HUDEP-2 (cell line): ENCODE data around the gene KANK3.

ENCODE experiments used
- DNase-seq, 76 experiments: peaks; one replicate each; lab custom pipeline; 2025; ENCODE audit not compliant: unreplicated experiment in 76 of 76; lab: John Stamatoyannopoulos, UW

Gene KANK3

GRCh38 chr19:8340341-8341096 is 2.5 kb downstream of the KANK3 start:
- no peak for DNase-seq

GRCh38 chr19:8338835-8339234 is 4.2 kb downstream of the KANK3 start:
- no peak for DNase-seq

- DNase-seq = no peak
Measured at GRCh38 chr19:8337728-8338127, 5.3 kb downstream of the KANK3 start.

- no peak for DNase-seq
Measured at GRCh38 chr19:8336660-8337059, 6.4 kb downstream of the KANK3 start.

GRCh38 chr19:8336072-8336569 is 6.9 kb downstream of the KANK3 start:
- no peak for DNase-seq

- DNase-seq = no peak
Measured at GRCh38 chr19:8335343-8336071, 7.6 kb downstream of the KANK3 start.

GRCh38 chr19:8334458-8335342 is 8.4 kb downstream of the KANK3 start:
- DNase-seq = peak in 39 of 76 experiments; percentile 19 to 73 (median 42)

- no peak for DNase-seq
Measured at GRCh38 chr19:8333767-8334457, 9.2 kb downstream of the KANK3 start.

- no peak for DNase-seq
Measured at GRCh38 chr19:8332976-8333766, 9.9 kb downstream of the KANK3 start.

- peak in 8 of 76 experiments; percentile 16 to 37 (median 22) for DNase-seq
Measured at GRCh38 chr19:8331263-8331845, 11.7 kb downstream of the KANK3 start.

GRCh38 chr19:8329996-8330395 is 13.1 kb downstream of the KANK3 start:
- DNase-seq = no peak

- DNase-seq = no peak
Measured at GRCh38 chr19:8325454-8325853, 17.6 kb downstream of the KANK3 start.

- peak in 30 of 76 experiments; percentile 13 to 69 (median 34) for DNase-seq
Measured at GRCh38 chr19:8324186-8325050, 18.6 kb downstream of the KANK3 start.

GRCh38 chr19:8323781-8324185 is 19.3 kb downstream of the KANK3 start:
- DNase-seq = peak in 27 of 76 experiments; percentile 20 to 69 (median 35)

GRCh38 chr19:8322638-8322997 is 20.4 kb downstream of the KANK3 start:
- DNase-seq = no peak

GRCh38 chr19:8321986-8322637 is 20.9 kb downstream of the KANK3 start:
- peak in 4 of 76 experiments; percentile 14 to 55 (median 44) for DNase-seq

- DNase-seq = peak in 74 of 76 experiments; percentile 36 to 98 (median 95)
Measured at GRCh38 chr19:8321067-8321985, 21.7 kb downstream of the KANK3 start, which contains the start of the genes NDUFA7 and RPS28. NDUFA7 (minus strand) TSS chr19:8321375; CDS start chr19:8321358, 17 bp downstream. RPS28 (plus strand) TSS chr19:8321496; CDS start chr19:8321531, 35 bp downstream.
